Adrenal gland (tissue), 12 donors: ENCODE results near the gene SPOUT1. TPM values are rescaled to one million over a fixed set of nuclear protein-coding genes. Genes with fewer than 3 reads are reported as not detected.
"Not testable (repeated sequence)": the region's sequence is repeated elsewhere in the genome, so short reads cannot be mapped to it uniquely, and the experiment has no call there.

Experiments
- DNase-seq, 7 donors: peaks; one replicate each; pipeline ENCODE4 v3.0.0-alpha.2; 2019 to 2020
- H3K27ac ChIP-seq, 5 donors: fragments of 200-600 bp; sonication (generic) in 4 of 5; 1 replicate in 3 of 5; 2 replicates in 2 of 5; pipeline versions ENCODE4 v1.5.1 to v1.8.0; 2016 to 2020; ENCODE audit warnings: mild to moderate bottlenecking in 1 of 5
- H3K27me3 ChIP-seq: fragments of 200-600 bp; 2 replicates; pipeline ENCODE4 v1.8.0; 2021
- H3K36me3 ChIP-seq, 2 donors: fragments of 200-600 bp; replicated peaks in 1 of 2; 1 replicate in 1 of 2; 2 replicates in 1 of 2; pipeline versions ENCODE4 v1.5.1 to v1.8.0; 2018 to 2022
- H3K4me1 ChIP-seq, 2 donors: fragments of 200-600 bp; replicated peaks in 1 of 2; 1 replicate in 1 of 2; 2 replicates in 1 of 2; pipeline versions ENCODE4 v1.5.1 to v1.8.0; 2018 to 2021
- H3K4me3 ChIP-seq, 4 donors: fragments of 200-600 bp; sonication (generic) in 3 of 4; one replicate each; pipeline ENCODE4 v1.5.1; 2016 to 2018
- H3K9me3 ChIP-seq, 3 donors: fragments of 200-600 bp; sonication (generic) in 1 of 3; replicated peaks in 1 of 3; 1 replicate in 2 of 3; 2 replicates in 1 of 3; pipeline versions ENCODE4 v1.5.1 to v1.8.0; 2016 to 2021
- POLR2A ChIP-seq, 2 donors: fragments of 450-650 bp; IDR thresholded peaks; one replicate each; pipeline ENCODE4 v1.6.1; 2017; ENCODE audit warnings: antibody characterized with exemption in 2 of 2, mild to moderate bottlenecking in 2 of 2, moderate library complexity in 1 of 2
- WGBS, 4 donors: extraction: QIAGEN DNeasy Blood & Tissue Kit in 2 of 4; methylation state at CpG; one replicate each; pipeline versions ENCODE4 v1.1.5 to v1.1.7; 2013 to 2017; 5-methylcytosine and 5-hydroxymethylcytosine counted together
- intact Hi-C, 2 donors: fragments of 100-400 bp; cut with DNase I; formaldehyde crosslinking; loops; one replicate each; pipeline versions ENCODE4 v1.14.1 to v1.15.0; 2022 to 2023
- polyA plus RNA-seq, 3 donors: library from polyadenylated mRNA; stranded (reverse); fragments of 200-250 nt in 2 of 3; fragments of 350-450 nt in 1 of 3; fragmentation: Illumina TruSeq in 1 of 3; extraction: RNeasy Lipid Tissue Mini Kit (QIAGEN cat#74804) in 1 of 3; gene quantifications; one replicate each; pipeline ENCODE4 v1.2.3, GENCODE V29; 2013 to 2014
- total RNA-seq, 9 donors: library from RNA; depleted of rRNA in 4 of 9; stranded (reverse); fragments of >200 nt in 4 of 9; fragments of 120-200 nt in 1 of 9; fragmentation: NEBNext Ultra II Directional in 1 of 9; extraction: Animal tissue kit (Norgen Biotek cat#: 25700) in 1 of 9; gene quantifications; one replicate each; pipeline versions ENCODE4 v1.1.0 to v1.2.4, GENCODE V29; 2013 to 2023
- TF ChIP-seq, protein P1 (sequence below), 6 experiments: fragments of 450-650 bp in 4 of 6; fragments of 200-600 bp in 2 of 6; sonication (generic) in 1 of 6; IDR thresholded peaks; 1 replicate in 5 of 6; 2 replicates in 1 of 6; pipeline versions ENCODE4 v1.5.1 to v1.8.0; 2016 to 2021; ENCODE audit warnings: antibody characterized with exemption in 6 of 6, mild to moderate bottlenecking in 2 of 6, moderate library complexity in 1 of 6
- donor health status: healthy with polysubstance abuse.
- donor health status: Bipolar disorder and iron deficiency.
- donor health status: DM: yes; HTN: yes; CAD: no.
- donor health status: DM: no; HTN: no; CAD: no.
- donor health status: DM: no; HTN: no; CAD: no.
- donor health status: DM: yes; HTN: yes; CAD: no.

The SPOUT1 gene
- total and polyA plus RNA-seq, 12 donors, result 18.5 to 56.3 (median 39.4) TPM

DNA sequence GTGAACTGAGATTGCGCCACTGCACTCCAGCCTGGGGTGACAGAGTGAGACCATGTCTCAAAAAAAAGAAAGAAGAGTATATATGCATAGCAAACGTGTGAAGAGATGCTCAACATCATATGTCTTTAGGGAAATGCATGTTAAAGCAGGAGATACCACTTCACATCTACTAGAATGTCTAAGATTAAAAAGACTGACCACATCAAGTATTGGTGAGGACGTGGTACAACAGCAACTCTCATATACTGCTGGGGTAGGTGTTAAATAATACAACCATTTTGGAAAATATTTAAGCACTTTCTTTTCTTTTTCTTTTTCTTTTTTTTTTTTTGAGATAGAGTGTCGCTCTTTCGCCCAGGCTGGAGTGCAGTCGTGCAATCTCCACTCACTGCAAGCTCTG, 44.2 kb downstream of the SPOUT1 start:
- peaks cover 0 to 3% of the 10 kb centered on the region in 2 donors for H3K36me3 ChIP-seq
- WGBS, 4 donors, result 89 to 96% (median 95%) methylated on average over 6 of the region's 6 CpGs
- no peaks in the 10 kb centered on the region for H3K9me3 ChIP-seq
- no peak overlapping the region for H3K27ac ChIP-seq
- H3K4me1 ChIP-seq, result peaks cover 13 to 22% of the 10 kb centered on the region in 2 donors
- TF ChIP-seq POLR2A (IDR thresholded peaks at IDR 0.05), result no peak
- TF ChIP-seq, protein P1, sequence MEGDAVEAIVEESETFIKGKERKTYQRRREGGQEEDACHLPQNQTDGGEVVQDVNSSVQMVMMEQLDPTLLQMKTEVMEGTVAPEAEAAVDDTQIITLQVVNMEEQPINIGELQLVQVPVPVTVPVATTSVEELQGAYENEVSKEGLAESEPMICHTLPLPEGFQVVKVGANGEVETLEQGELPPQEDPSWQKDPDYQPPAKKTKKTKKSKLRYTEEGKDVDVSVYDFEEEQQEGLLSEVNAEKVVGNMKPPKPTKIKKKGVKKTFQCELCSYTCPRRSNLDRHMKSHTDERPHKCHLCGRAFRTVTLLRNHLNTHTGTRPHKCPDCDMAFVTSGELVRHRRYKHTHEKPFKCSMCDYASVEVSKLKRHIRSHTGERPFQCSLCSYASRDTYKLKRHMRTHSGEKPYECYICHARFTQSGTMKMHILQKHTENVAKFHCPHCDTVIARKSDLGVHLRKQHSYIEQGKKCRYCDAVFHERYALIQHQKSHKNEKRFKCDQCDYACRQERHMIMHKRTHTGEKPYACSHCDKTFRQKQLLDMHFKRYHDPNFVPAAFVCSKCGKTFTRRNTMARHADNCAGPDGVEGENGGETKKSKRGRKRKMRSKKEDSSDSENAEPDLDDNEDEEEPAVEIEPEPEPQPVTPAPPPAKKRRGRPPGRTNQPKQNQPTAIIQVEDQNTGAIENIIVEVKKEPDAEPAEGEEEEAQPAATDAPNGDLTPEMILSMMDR (IDR thresholded peaks at IDR 0.05), result no peak
- intact Hi-C loops, result no loop called here
- no peaks in the 10 kb centered on the region for H3K27me3 ChIP-seq
- no peak overlapping the region for H3K4me3 ChIP-seq
- DNase-seq, result no peak

DNA sequence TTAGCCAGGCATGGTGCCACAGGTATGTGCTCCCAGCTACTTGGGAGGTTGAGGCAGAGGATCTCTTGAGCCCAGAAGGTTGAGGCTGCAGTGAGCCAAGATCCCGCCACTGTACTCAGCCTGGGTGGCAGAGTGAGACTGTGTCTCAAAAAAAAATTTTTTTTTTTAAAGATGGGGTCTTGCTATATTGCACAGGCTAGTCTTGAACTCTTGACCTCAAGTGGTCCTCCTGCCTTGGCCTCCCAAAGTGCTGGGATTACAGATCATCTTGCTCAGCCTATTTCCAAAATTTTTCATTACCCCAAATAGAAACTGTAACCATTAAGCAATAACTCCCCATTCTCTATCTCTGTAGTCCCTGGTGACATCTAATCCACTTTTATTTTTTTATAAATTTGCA, 46.9 kb downstream of the SPOUT1 start:
- no peaks in the 10 kb centered on the region for H3K9me3 ChIP-seq
- intact Hi-C loops, result no loop called here
- H3K4me1 ChIP-seq, result peaks cover 6 to 12% of the 10 kb centered on the region in 2 donors
- H3K27ac ChIP-seq, result no peak overlapping the region
- H3K27me3 ChIP-seq, result no peaks in the 10 kb centered on the region
- WGBS, 4 donors, result 85 to 100% (median 92%) methylated on average over 1 of the region's 1 CpG
- H3K4me3 ChIP-seq, result no peak overlapping the region
- TF ChIP-seq, protein P1 (IDR thresholded peaks at IDR 0.05), result no peak
- no peak for TF ChIP-seq POLR2A (IDR thresholded peaks at IDR 0.05)
- no peak for DNase-seq
- no peaks in the 10 kb centered on the region for H3K36me3 ChIP-seq

DNA sequence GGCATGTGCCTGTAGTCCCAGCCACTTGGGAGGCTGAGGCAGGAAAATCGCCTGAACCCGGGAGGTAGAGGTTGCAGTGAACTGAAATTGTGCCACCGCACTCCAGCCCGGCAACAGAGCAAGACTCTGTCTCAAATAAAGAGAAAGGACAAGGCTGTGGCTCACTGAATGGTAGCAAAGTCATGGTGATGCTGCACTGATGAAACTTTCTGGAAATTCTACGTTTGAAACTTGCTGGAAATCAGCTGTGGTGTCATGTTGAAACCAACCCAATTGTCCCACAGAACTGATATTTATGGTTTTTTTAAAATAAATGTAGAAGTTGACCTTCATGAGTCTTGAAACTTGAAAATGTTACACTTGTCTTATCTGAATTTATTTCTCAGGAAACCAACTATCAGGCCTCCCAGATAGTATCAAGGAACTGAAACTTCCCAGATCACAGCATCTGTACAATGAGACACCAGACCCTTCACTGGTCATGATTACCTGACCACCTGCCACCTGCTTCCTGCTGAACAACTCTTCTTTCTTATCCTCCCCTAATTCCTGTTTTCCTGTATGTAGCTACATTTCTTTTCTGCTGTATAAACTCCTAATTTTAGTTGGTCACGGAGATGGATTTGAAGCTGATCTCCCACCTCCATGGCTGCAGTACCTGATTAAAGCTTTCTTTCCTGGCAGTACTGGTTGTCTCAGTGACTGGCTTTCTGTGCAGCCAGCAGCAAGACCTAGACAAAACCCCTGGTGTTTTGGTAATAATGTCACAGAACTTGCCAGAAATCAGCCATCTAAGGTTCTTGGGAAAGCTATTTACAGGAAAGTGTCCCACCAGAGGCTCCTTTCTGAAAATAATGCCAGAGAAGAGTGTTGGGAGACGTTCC, 48.2 kb downstream of the SPOUT1 start:
- intact Hi-C loops, result no loop called here
- 74 to 81% (median 77%) methylated on average over 7 of the region's 7 CpGs for WGBS, 4 donors
- peaks cover under 1 to 8% of the 10 kb centered on the region in 2 donors for H3K4me1 ChIP-seq

DNA sequence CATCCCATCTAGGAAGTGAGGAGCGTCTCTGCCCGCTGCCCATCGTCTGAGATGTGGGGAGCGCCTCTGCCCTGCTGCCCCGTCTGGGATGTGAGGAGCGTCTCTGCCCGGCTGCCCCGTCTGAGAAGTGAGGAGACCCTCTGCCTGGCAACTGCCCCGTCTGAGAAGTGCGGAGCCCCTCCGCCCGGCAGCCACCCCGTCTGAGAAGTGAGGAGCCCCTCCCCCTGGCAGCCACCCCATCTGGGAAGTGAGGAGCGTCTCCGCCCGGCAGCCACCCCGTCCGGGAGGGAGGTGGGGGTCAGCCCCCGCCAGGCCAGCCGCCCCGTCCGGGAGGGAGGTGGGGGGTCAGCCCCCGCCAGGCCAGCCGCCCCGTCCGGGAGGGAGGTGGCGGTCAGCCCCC, 49.5 kb downstream of the SPOUT1 start:
- H3K27ac ChIP-seq, H3K4me3 ChIP-seq, intact Hi-C loops, H3K9me3 ChIP-seq, H3K4me1 ChIP-seq, H3K36me3 ChIP-seq, H3K27me3 ChIP-seq, DNase-seq: not testable (repeated sequence)
- WGBS, 4 donors, result 92 to 95% (median 94%) methylated on average over 5 to 23 of the region's 27 CpGs; no CpG with 5 or more reads in 1 of the 4 donors

More for the DNA sequence above, 48.2 kb downstream of the SPOUT1 start:
- no peak for DNase-seq
- TF ChIP-seq POLR2A (IDR thresholded peaks at IDR 0.05), result no peak
- TF ChIP-seq, protein P1 (IDR thresholded peaks at IDR 0.05), result no peak
- Histone ChIP-seq H3K27ac (no peak overlapping the region), H3K27me3 (no peaks in the 10 kb centered on the region), H3K9me3 (no peaks in the 10 kb centered on the region), H3K4me3 (no peak overlapping the region), H3K36me3 (no peaks in the 10 kb centered on the region)
